BJ (cell line): Measurements from ENCODE around the gene PLET1. TPM values are rescaled to one million over a fixed set of nuclear protein-coding genes. Genes with fewer than 3 reads are reported as not detected.

Experiments
- CTCF ChIA-PET: fragments of 350-600 bp; formaldehyde crosslinking; extraction: SDS; loops from one replicate; lab custom pipeline; 2021; ENCODE audit warnings: antibody characterized with exemption, inconsistent platforms; lab: Yijun Ruan, JAX
- POLR2A ChIA-PET: fragments of 300-600 bp; sonication (Branson Sonifier 250); formaldehyde crosslinking; extraction: SDS; loops from one replicate; lab custom pipeline; 2021; ENCODE audit warnings: antibody characterized with exemption; lab: Charles Lee
- DNase-seq: peaks from one replicate; pipeline ENCODE4 v3.0.0-alpha.2; 2011; ENCODE audit warnings: low read depth
- H3K27me3 ChIP-seq: 2 replicates; pipeline ENCODE4 v1.6.0; 2011; ENCODE audit warnings: low read length; ENCODE audit not compliant: control insufficient read depth, insufficient read depth
- H3K36me3 ChIP-seq: 2 replicates; pipeline ENCODE4 v1.5.1; 2011; ENCODE audit warnings: low read length; ENCODE audit not compliant: control insufficient read depth, insufficient read depth
- H3K4me3 ChIP-seq: 2 replicates; pipeline ENCODE4 v1.5.1; 2011; ENCODE audit warnings: low read depth, mild to moderate bottlenecking, control low read depth, low read length
- CTCF ChIP-seq: IDR thresholded peaks from 2 replicates; pipeline ENCODE4 v1.5.1; 2011; ENCODE audit warnings: low read depth, mild to moderate bottlenecking, control low read depth, inconsistent platforms, low read length, moderate library complexity; ENCODE audit not compliant: insufficient read depth
- polyA plus RNA-seq: library from polyadenylated mRNA; depleted of rRNA; stranded (reverse); fragments of >200 nt; gene quantifications from 2 replicates; pipeline ENCODE4 v1.2.3, GENCODE V29; 2011

The PLET1 gene
- polyA plus RNA-seq, 1 experiment, result not detected

GRCh38 chr11:112271242-112271641 is 10.6 kb upstream of the PLET1 start:
- Histone ChIP-seq H3K4me3 (no peak overlapping the region), H3K36me3 (no peaks in the 10 kb centered on the region), H3K27me3 (no peaks in the 10 kb centered on the region)
- DNase-seq, result no peak
- ChIA-PET POLR2A (no interaction called here), CTCF (interaction anchor here (1.7 to 19.5 kb wide), 2 partner anchors 9 to 50 kb away, joined by 12 to 560 read pairs; partner anchors contain the start of gene PTS)
- no peak for TF ChIP-seq CTCF

GRCh38 chr11:112270551-112271180 is 10.0 kb upstream of the PLET1 start:
- TF ChIP-seq CTCF, result no peak
- Histone ChIP-seq H3K4me3 (no peak overlapping the region), H3K27me3 (no peaks in the 10 kb centered on the region), H3K36me3 (no peaks in the 10 kb centered on the region)
- ChIA-PET CTCF (interaction anchor here (1.7 to 19.5 kb wide), 2 partner anchors 9 to 49 kb away, joined by 12 to 560 read pairs; partner anchors contain the start of gene PTS), POLR2A (interaction anchor here (0.5 kb wide), 1 partner anchor 10 kb away, joined by 5 read pairs; no protein-coding TSS in a partner anchor)
- no peak for DNase-seq

- CTCF ChIA-PET, result interaction anchor here (0.8 to 1.4 kb wide), 4 partner anchors 9 to 50 kb away, joined by 3 to 4 read pairs (median 3); partner anchors contain the start of gene PTS
- no peak for TF ChIP-seq CTCF
- Histone ChIP-seq H3K27me3 (no peaks in the 10 kb centered on the region), H3K4me3 (no peak overlapping the region), H3K36me3 (no peaks in the 10 kb centered on the region)
- no peak for DNase-seq
- POLR2A ChIA-PET, result no interaction called here
Observed at GRCh38 chr11:112269139-112269538, 8.5 kb upstream of the PLET1 start.

- POLR2A ChIA-PET, result no interaction called here
- TF ChIP-seq CTCF, result no peak
- CTCF ChIA-PET, result interaction anchor here (0.8 to 1.4 kb wide), 4 partner anchors 9 to 49 kb away, joined by 3 to 4 read pairs (median 3); partner anchors contain the start of gene PTS
Observed at GRCh38 chr11:112268406-112268805, 7.7 kb upstream of the PLET1 start.

GRCh38 chr11:112267188-112267591 is 6.5 kb upstream of the PLET1 start:
- POLR2A ChIA-PET, result no interaction called here
- no peak for DNase-seq

More at GRCh38 chr11:112268406-112268805, 7.7 kb upstream of the PLET1 start:
- no peaks in the 10 kb centered on the region for H3K27me3 ChIP-seq
- no peak for DNase-seq
- H3K36me3 ChIP-seq, result no peaks in the 10 kb centered on the region
- H3K4me3 ChIP-seq, result no peak overlapping the region

More at GRCh38 chr11:112267188-112267591, 6.5 kb upstream of the PLET1 start:
- H3K27me3 ChIP-seq, result no peaks in the 10 kb centered on the region
- CTCF ChIA-PET, result interaction anchor here (0.6 to 2.9 kb wide), 3 partner anchors 9 to 660 kb away, joined by 3 to 13 read pairs (median 3); no protein-coding TSS in a partner anchor
- no peak for TF ChIP-seq CTCF
- no peaks in the 10 kb centered on the region for H3K36me3 ChIP-seq
- H3K4me3 ChIP-seq, result no peak overlapping the region
